ENCODE data around the gene OCA2.

OCA2 gene

GRCh38 chr15:28025413-28025812, 73.7 kb downstream of the OCA2 start:
- no peak for TF ChIP-seq CTCF (IDR thresholded peaks at IDR 0.05; ENCODE audit: extremely low read depth, missing control alignments)
- no peak for DNase-seq (ENCODE audit: low spot score)

GRCh38 chr15:28024889-28025250, 74.2 kb downstream of the OCA2 start:
- no peak for DNase-seq (ENCODE audit: low spot score)
- TF ChIP-seq CTCF (IDR thresholded peaks at IDR 0.05; ENCODE audit: extremely low read depth, missing control alignments): no peak

- DNase-seq (ENCODE audit: low spot score): peak; percentile 7
Measured at GRCh38 chr15:28023933-28024888, 74.9 kb downstream of the OCA2 start.

GRCh38 chr15:28023422-28023821, 75.7 kb downstream of the OCA2 start:
- DNase-seq (ENCODE audit: low spot score): peak; percentile 6
- no peak for TF ChIP-seq CTCF (IDR thresholded peaks at IDR 0.05; ENCODE audit: extremely low read depth, missing control alignments)

More at GRCh38 chr15:28023933-28024888, 74.9 kb downstream of the OCA2 start:
- TF ChIP-seq CTCF (IDR thresholded peaks at IDR 0.05; ENCODE audit: extremely low read depth, missing control alignments): no peak

GRCh38 chr15:28022961-28023360, 76.2 kb downstream of the OCA2 start:
- TF ChIP-seq CTCF (IDR thresholded peaks at IDR 0.05; ENCODE audit: extremely low read depth, missing control alignments): no peak
- peak; percentile 7 for DNase-seq (ENCODE audit: low spot score)

GRCh38 chr15:28022181-28022580, 76.9 kb downstream of the OCA2 start:
- DNase-seq (ENCODE audit: low spot score): no peak
- TF ChIP-seq CTCF (IDR thresholded peaks at IDR 0.05; ENCODE audit: extremely low read depth, missing control alignments): no peak

- peak; percentile 6 for DNase-seq (ENCODE audit: low spot score)
Measured at GRCh38 chr15:28021281-28022039, 77.7 kb downstream of the OCA2 start.

More at GRCh38 chr15:28021281-28022039, 77.7 kb downstream of the OCA2 start:
- TF ChIP-seq CTCF (IDR thresholded peaks at IDR 0.05; ENCODE audit: extremely low read depth, missing control alignments): no peak

Measured in GM20000 (cell line).